Liver (tissue), 9 donors: ENCODE measurements around the gene TRAK2. TPM values are rescaled to one million over a fixed set of nuclear protein-coding genes. Genes with fewer than 3 reads are reported as not detected.

Experiments used
- DNase-seq: peaks from one replicate; pipeline ENCODE4 v3.0.0-alpha.2; 2017; ENCODE audit warnings: low spot score
- H3K27ac ChIP-seq, 2 donors: one replicate each; pipeline ENCODE4 v1.7.0; 2013; ENCODE audit warnings: inconsistent platforms in 2 of 2, low read length in 2 of 2, control low read depth in 1 of 2, low read depth in 1 of 2, mild to moderate bottlenecking in 1 of 2
- H3K27me3 ChIP-seq, 4 donors: one replicate each; pipeline versions ENCODE4 v1.6.1 to v1.7.0; 2013; ENCODE audit warnings: low read length in 3 of 4, inconsistent platforms in 1 of 4, mild to moderate bottlenecking in 1 of 4, moderate library complexity in 1 of 4; ENCODE audit not compliant: control insufficient read depth in 4 of 4, insufficient read depth in 4 of 4
- H3K36me3 ChIP-seq, 4 donors: one replicate each; pipeline versions ENCODE4 v1.6.1 to v1.7.0; 2013; ENCODE audit warnings: low read length in 3 of 4, mild to moderate bottlenecking in 3 of 4, low read depth in 1 of 4, moderate library complexity in 1 of 4; ENCODE audit not compliant: control insufficient read depth in 4 of 4, insufficient read depth in 3 of 4
- H3K4me1 ChIP-seq, 4 donors: one replicate each; pipeline versions ENCODE4 v1.6.1 to v1.7.0; 2013; ENCODE audit warnings: low read length in 3 of 4, mild to moderate bottlenecking in 3 of 4, moderate library complexity in 1 of 4; ENCODE audit not compliant: control insufficient read depth in 4 of 4, insufficient read depth in 4 of 4
- H3K4me3 ChIP-seq, 3 donors: one replicate each; pipeline versions ENCODE4 v1.6.1 to v1.7.0; 2013; ENCODE audit warnings: low read length in 3 of 3, control low read depth in 1 of 3, low read depth in 1 of 3, mild to moderate bottlenecking in 1 of 3
- H3K9ac ChIP-seq, 2 donors: one replicate each; pipeline ENCODE4 v1.7.0; 2013; ENCODE audit warnings: low read length in 2 of 2, mild to moderate bottlenecking in 2 of 2, moderate library complexity in 2 of 2, control low read depth in 1 of 2, low read depth in 1 of 2
- H3K9me3 ChIP-seq, 4 donors: one replicate each; pipeline versions ENCODE4 v1.6.1 to v1.7.0; 2013; ENCODE audit warnings: low read length in 3 of 4; ENCODE audit not compliant: control insufficient read depth in 4 of 4
- EGR1 ChIP-seq, 2 donors: IDR thresholded peaks; 2 replicates each; pipeline ENCODE4 v1.6.1; 2016 to 2018; ENCODE audit warnings: antibody characterized with exemption in 2 of 2, low read depth in 2 of 2
- FOXA1 ChIP-seq: IDR thresholded peaks from 2 replicates; pipeline ENCODE4 v1.6.1; 2016; ENCODE audit warnings: antibody characterized with exemption
- FOXA2 ChIP-seq: IDR thresholded peaks from 2 replicates; pipeline ENCODE4 v1.6.1; 2016; ENCODE audit warnings: antibody characterized with exemption
- GABPA ChIP-seq, 2 donors: IDR thresholded peaks in 1 of 2; conservative IDR thresholded peaks in 1 of 2; 2 replicates each; pipeline ENCODE4 v1.6.1; 2016; ENCODE audit warnings: antibody characterized with exemption in 2 of 2, mild to moderate bottlenecking in 1 of 2, moderate library complexity in 1 of 2
- HNF4A ChIP-seq, 2 donors: conservative IDR thresholded peaks; 2 replicates each; pipeline ENCODE4 v1.6.1; 2016; ENCODE audit warnings: antibody characterized with exemption in 2 of 2, mild to moderate bottlenecking in 2 of 2
- NR2F2 ChIP-seq: IDR thresholded peaks from 2 replicates; pipeline ENCODE4 v1.6.1; 2016; ENCODE audit warnings: antibody characterized with exemption
- RAD21 ChIP-seq, 2 donors: IDR thresholded peaks; 2 replicates each; pipeline ENCODE4 v1.6.1; 2016; ENCODE audit warnings: antibody characterized with exemption in 2 of 2, mild to moderate bottlenecking in 2 of 2
- RXRA ChIP-seq, 2 donors: IDR thresholded peaks; 2 replicates each; pipeline ENCODE4 v1.6.1; 2017 to 2018; ENCODE audit warnings: antibody characterized with exemption in 2 of 2, mild to moderate bottlenecking in 1 of 2
- YY1 ChIP-seq: IDR thresholded peaks from 2 replicates; pipeline ENCODE4 v1.6.1; 2016; ENCODE audit warnings: antibody characterized with exemption, mild to moderate bottlenecking
- WGBS: extraction: QIAGEN DNeasy Blood & Tissue Kit; methylation state at CpG from one replicate; pipeline ENCODE4 v1.1.7; 2013; 5-methylcytosine and 5-hydroxymethylcytosine counted together
- polyA plus RNA-seq, 2 donors: library from polyadenylated mRNA; stranded (reverse) in 1 of 2; unstranded in 1 of 2; fragments of 200-250 nt in 1 of 2; fragments of >200 nt in 1 of 2; fragmentation: Nextera tagmentation in 1 of 2; extraction: Ambion mirVana in 1 of 2; gene quantifications; one replicate each; pipeline versions ENCODE4 v1.2.1 to v1.2.3, GENCODE V29; 2013 to 2015
- total RNA-seq, 2 donors: library from RNA; depleted of rRNA; stranded (reverse); fragments of >200 nt; gene quantifications; one replicate each; pipeline ENCODE4 v1.2.3, GENCODE V29; 2014
- TF ChIP-seq, protein P1 (sequence below): IDR thresholded peaks from 2 replicates; pipeline ENCODE4 v1.6.1; 2016; ENCODE audit warnings: antibody characterized with exemption
- TF ChIP-seq, protein P2 (sequence below): fragments of 150-350 bp; IDR thresholded peaks from 2 replicates; pipeline ENCODE4 v1.5.1; 2017; ENCODE audit warnings: improper control_type of control experiment, low read depth, low read length; ENCODE audit not compliant: missing input control
- donor health status: healthy.
- donor health status: healthy.
- donor health status: healthy.
- donor health status: healthy.
- donor health status: healthy.

The TRAK2 gene
- total and polyA plus RNA-seq, 4 donors = 6.1 to 207 (median 12.4) TPM

GRCh38 chr2:201448701-201449100 lies 2.6 kb downstream of the TRAK2 start:
- Histone ChIP-seq H3K9ac (no peak overlapping the region), H3K36me3 (no peaks in the 10 kb centered on the region), H3K4me3 (no peak overlapping the region), H3K27me3 (no peaks in the 10 kb centered on the region), H3K27ac (no peak overlapping the region), H3K4me1 (peaks cover 6 to 27% (median 15%) of the 10 kb centered on the region in 4 donors), H3K9me3 (no peaks in the 10 kb centered on the region)
- TF ChIP-seq, protein P1, sequence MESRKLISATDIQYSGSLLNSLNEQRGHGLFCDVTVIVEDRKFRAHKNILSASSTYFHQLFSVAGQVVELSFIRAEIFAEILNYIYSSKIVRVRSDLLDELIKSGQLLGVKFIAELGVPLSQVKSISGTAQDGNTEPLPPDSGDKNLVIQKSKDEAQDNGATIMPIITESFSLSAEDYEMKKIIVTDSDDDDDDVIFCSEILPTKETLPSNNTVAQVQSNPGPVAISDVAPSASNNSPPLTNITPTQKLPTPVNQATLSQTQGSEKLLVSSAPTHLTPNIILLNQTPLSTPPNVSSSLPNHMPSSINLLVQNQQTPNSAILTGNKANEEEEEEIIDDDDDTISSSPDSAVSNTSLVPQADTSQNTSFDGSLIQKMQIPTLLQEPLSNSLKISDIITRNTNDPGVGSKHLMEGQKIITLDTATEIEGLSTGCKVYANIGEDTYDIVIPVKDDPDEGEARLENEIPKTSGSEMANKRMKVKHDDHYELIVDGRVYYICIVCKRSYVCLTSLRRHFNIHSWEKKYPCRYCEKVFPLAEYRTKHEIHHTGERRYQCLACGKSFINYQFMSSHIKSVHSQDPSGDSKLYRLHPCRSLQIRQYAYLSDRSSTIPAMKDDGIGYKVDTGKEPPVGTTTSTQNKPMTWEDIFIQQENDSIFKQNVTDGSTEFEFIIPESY = no peak
- TF ChIP-seq RXRA (IDR thresholded peaks at IDR 0.05) (no peak), FOXA1 (no peak)
- TF ChIP-seq, protein P2, sequence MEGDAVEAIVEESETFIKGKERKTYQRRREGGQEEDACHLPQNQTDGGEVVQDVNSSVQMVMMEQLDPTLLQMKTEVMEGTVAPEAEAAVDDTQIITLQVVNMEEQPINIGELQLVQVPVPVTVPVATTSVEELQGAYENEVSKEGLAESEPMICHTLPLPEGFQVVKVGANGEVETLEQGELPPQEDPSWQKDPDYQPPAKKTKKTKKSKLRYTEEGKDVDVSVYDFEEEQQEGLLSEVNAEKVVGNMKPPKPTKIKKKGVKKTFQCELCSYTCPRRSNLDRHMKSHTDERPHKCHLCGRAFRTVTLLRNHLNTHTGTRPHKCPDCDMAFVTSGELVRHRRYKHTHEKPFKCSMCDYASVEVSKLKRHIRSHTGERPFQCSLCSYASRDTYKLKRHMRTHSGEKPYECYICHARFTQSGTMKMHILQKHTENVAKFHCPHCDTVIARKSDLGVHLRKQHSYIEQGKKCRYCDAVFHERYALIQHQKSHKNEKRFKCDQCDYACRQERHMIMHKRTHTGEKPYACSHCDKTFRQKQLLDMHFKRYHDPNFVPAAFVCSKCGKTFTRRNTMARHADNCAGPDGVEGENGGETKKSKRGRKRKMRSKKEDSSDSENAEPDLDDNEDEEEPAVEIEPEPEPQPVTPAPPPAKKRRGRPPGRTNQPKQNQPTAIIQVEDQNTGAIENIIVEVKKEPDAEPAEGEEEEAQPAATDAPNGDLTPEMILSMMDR = no peak
- 78% methylated on average over 4 of the region's 4 CpGs for WGBS
- no peak for DNase-seq

DNA sequence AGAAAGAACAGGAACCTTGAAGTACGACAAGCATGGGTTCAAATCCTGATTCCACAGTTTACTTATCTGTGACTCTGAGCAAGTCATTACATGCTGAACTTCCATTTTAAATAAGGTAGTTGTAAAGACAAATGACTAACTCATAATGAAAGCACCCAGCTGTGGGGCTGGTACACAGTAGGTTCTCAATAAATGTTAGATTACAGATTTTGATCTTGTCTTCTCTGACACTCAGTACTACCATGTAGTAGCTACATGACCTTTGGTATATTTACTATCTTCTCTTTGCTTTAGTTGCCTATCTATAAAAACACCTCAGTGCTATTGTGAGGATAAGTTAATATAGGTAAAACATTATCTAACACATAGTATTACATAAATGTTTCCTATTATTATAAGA lies 3.2 kb downstream of the TRAK2 start:
- 88% methylated on average over 1 of the region's 1 CpG for WGBS
- DNase-seq = no peak
- Histone ChIP-seq H3K9ac (no peak overlapping the region), H3K4me1 (peaks cover 6 to 21% (median 11%) of the 10 kb centered on the region in 4 donors), H3K27ac (no peak overlapping the region), H3K4me3 (no peak overlapping the region), H3K9me3 (no peaks in the 10 kb centered on the region), H3K27me3 (no peaks in the 10 kb centered on the region), H3K36me3 (no peaks in the 10 kb centered on the region)
- TF ChIP-seq RAD21 (IDR thresholded peaks at IDR 0.05) (no peak), HNF4A (conservative IDR thresholded peaks at IDR 0.05) (peak; percentile 9 to 32)

DNA sequence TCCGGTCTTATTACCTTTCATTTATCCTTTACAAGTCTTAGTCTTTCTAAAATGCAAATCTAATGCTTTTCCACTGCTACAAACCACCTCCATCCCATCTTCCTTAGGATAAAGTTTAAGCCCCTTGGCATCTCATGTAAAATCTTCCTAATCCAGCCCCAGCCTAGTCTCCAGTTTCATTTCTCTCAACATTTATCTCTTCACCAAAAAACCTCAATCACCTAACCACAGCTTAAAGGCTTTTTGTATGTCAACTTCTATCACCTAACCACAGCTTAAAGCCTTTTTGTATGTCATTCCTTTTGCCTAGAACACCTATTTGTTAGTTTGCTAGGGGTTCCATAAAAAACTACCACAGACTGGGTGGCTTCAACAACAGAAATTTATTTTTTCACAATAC lies 4.2 kb downstream of the TRAK2 start:
- Histone ChIP-seq H3K27me3 (no peaks in the 10 kb centered on the region), H3K36me3 (no peaks in the 10 kb centered on the region), H3K4me1 (peaks cover 6 to 13% (median 9%) of the 10 kb centered on the region in 4 donors), H3K4me3 (no peak overlapping the region), H3K27ac (no peak overlapping the region), H3K9me3 (no peaks in the 10 kb centered on the region), H3K9ac (no peak overlapping the region)
- 93% methylated on average over 1 of the region's 1 CpG for WGBS
- TF ChIP-seq, protein P1 = no peak
- TF ChIP-seq NR2F2 (no peak), EGR1 (IDR thresholded peaks at IDR 0.05; ENCODE audit: low read depth in 2 of 2) (no peak), YY1 (no peak), FOXA2 (no peak), GABPA (IDR thresholded peaks at IDR 0.05 in 1 of 2, conservative IDR thresholded peaks at IDR 0.05 in 1 of 2) (no peak)
- DNase-seq = no peak
